ENCODE measurements around the gene RNU5D-1.

RNU5D-1 gene

DNA sequence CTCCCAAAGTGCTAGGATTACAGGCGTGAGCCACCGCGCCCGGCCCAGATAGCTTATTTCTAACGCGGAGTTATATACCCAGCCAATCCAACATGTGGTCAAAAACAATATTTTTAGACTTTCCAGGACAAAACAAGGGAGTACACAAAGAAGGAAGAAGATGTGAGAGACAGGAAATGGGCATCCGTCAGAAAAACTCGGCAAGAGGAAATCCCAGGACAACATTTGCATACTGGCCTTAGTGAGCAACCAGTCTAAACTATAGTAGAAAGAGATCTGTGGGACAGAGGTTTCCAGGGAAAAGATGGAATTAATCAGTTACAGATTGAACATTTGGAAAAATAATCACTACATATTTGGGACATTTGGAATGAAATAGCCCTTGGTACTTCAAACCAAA is 45.1 kb downstream of the RNU5D-1 start:
- TF ChIP-seq, protein P1, sequence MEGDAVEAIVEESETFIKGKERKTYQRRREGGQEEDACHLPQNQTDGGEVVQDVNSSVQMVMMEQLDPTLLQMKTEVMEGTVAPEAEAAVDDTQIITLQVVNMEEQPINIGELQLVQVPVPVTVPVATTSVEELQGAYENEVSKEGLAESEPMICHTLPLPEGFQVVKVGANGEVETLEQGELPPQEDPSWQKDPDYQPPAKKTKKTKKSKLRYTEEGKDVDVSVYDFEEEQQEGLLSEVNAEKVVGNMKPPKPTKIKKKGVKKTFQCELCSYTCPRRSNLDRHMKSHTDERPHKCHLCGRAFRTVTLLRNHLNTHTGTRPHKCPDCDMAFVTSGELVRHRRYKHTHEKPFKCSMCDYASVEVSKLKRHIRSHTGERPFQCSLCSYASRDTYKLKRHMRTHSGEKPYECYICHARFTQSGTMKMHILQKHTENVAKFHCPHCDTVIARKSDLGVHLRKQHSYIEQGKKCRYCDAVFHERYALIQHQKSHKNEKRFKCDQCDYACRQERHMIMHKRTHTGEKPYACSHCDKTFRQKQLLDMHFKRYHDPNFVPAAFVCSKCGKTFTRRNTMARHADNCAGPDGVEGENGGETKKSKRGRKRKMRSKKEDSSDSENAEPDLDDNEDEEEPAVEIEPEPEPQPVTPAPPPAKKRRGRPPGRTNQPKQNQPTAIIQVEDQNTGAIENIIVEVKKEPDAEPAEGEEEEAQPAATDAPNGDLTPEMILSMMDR (IDR thresholded peaks at IDR 0.05; ENCODE audit: low read depth, low read length, missing control alignments) = no peak
- in situ Hi-C loops (cut with HindIII; ENCODE audit: low pct_ligation_motif_present, low sequenced_read_pairs) = no loop called here
- Histone ChIP-seq H3K36me3 (replicated peaks) (no peaks in the 10 kb centered on the region), H3K4me3 (ENCODE audit: low read depth, low read length) (no peak overlapping the region), H3K27me3 (replicated peaks) (no peaks in the 10 kb centered on the region), H3K27ac (no peak overlapping the region)
- no peak for DNase-seq

DNA sequence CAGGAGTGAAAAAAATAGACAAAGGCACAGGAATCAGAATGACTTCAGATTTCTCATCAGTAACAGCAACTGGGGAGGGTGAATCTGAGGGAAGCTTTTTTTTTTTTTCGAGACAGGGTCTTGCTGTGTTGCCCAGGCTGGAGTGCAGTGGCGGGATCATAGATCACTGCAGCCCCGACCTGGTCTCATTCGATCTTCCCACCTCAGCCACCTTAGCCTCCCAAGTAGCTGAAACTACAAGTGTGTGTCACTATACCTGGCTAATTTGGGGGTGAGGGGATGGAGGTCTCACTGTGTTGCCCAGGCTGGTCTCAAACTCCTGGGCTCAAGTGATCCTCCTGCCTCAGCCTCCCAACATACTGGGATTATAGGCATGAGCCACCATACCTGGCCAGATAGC is 45.8 kb downstream of the RNU5D-1 start:
- Histone ChIP-seq H3K4me3 (ENCODE audit: low read depth, low read length) (no peak overlapping the region), H3K27me3 (replicated peaks) (no peaks in the 10 kb centered on the region), H3K36me3 (replicated peaks) (no peaks in the 10 kb centered on the region), H3K27ac (no peak overlapping the region)
- in situ Hi-C loops (cut with HindIII; ENCODE audit: low pct_ligation_motif_present, low sequenced_read_pairs) = no loop called here
- no peak for DNase-seq
- TF ChIP-seq, protein P1 (IDR thresholded peaks at IDR 0.05; ENCODE audit: low read depth, low read length, missing control alignments) = no peak

DNA sequence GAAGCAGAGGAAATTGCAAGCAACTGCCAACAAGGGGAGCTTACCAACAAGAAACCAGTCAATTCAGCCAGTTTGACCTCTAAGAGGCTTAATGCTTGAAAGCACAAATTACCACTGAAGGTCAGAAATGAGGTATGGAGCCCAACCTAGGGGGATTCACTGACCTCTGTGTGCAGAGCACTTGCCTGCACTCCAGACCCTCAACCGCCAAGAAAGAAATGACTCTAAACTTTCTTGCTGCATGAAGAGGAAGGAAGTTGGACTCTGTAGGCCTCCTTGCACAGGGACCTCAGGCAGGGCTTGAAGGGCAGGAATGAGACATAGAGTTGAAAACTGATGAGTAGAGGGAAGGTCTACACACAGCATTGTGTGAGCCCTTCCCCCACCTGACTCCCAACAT is 46.4 kb downstream of the RNU5D-1 start:
- H3K36me3 ChIP-seq (replicated peaks) = no peaks in the 10 kb centered on the region
- H3K27me3 ChIP-seq (replicated peaks) = no peaks in the 10 kb centered on the region
- in situ Hi-C loops (cut with HindIII; ENCODE audit: low pct_ligation_motif_present, low sequenced_read_pairs) = no loop called here
- no peak overlapping the region for H3K4me3 ChIP-seq (ENCODE audit: low read depth, low read length)
- no peak for DNase-seq
- TF ChIP-seq, protein P1 (IDR thresholded peaks at IDR 0.05; ENCODE audit: low read depth, low read length, missing control alignments) = no peak
- no peak overlapping the region for H3K27ac ChIP-seq

DNA sequence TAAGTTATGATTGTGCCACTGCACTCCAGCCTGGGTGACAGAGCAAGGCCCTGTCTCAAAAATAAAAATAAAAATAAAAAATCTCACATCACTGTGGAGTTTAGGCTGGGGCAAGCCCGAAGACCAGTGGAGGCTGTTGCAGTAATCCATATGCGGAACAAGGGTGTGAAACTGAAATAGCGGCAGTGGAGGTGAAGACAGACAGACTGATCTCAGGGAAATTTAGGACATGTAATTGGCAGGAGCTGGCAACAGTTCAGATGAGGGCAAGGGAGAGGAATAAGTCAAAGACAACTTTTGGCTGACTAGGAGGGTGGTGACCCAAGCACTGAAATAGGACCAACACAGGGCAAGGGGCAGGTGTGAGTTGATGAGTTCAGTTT is 48.1 kb downstream of the RNU5D-1 start:
- TF ChIP-seq, protein P1 (IDR thresholded peaks at IDR 0.05; ENCODE audit: low read depth, low read length, missing control alignments) = no peak
- Histone ChIP-seq H3K27ac (no peak overlapping the region), H3K4me3 (ENCODE audit: low read depth, low read length) (no peak overlapping the region), H3K27me3 (replicated peaks) (no peaks in the 10 kb centered on the region), H3K36me3 (replicated peaks) (no peaks in the 10 kb centered on the region)
- in situ Hi-C loops (cut with HindIII; ENCODE audit: low pct_ligation_motif_present, low sequenced_read_pairs) = no loop called here
- DNase-seq = no peak

DNA sequence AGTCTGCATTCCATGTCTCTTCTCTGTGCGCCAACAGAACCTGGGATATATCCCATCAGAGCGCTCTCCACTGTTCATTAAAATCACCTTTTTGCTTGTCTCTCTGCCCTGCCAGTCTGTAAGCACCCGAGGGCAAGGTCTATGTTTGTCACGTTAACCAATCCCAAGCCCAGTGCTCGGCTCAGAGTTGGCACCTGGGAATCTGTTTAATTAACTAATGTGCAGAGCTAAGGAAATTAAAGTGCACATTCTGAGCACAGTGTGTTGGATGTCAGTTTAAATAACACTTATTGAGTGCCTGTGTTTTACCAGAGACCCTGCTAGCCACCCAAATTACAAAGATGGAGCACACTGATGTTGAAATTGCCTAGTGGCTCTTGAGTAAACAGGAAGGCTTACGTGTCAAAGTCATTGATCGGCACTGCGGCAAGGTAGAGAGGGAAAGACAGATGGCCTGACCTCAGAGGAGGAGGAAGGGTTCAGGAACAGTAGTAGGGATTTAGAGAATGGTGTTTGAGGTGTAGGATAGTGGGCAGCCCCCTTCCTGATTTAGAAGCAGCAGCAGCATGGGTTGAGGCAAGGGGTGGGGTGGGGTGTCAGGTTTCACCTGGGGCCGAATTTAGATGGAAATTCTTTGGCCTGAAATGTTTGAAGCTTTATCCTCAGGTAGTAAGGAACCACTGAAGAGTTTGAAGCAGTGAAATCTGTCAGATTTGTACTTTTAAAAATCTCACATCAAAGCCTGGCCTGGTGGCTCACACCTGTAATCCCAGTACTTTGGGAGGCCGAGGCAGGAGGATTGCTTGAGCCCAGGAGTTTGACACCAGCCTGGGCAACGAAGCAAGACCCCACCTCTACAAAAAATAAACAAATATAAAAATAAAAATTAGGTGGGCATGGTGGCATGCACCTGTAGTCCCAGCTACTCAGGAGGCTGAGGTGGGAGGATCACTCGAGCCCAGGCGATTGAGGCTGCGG is 48.8 kb downstream of the RNU5D-1 start:
- in situ Hi-C loops (cut with HindIII; ENCODE audit: low pct_ligation_motif_present, low sequenced_read_pairs) = no loop called here
- no peaks in the 10 kb centered on the region for H3K27me3 ChIP-seq (replicated peaks)
- no peaks in the 10 kb centered on the region for H3K36me3 ChIP-seq (replicated peaks)
- no peak overlapping the region for H3K4me3 ChIP-seq (ENCODE audit: low read depth, low read length)
- no peak for DNase-seq
- no peak overlapping the region for H3K27ac ChIP-seq
- TF ChIP-seq, protein P1 (IDR thresholded peaks at IDR 0.05; ENCODE audit: low read depth, low read length, missing control alignments) = no peak

Data from brain microvascular endothelial cell (primary cell).